SU-DHL-6 (cell line): Measurements from ENCODE around the gene ITGA1.

Source experiments
- H2AFZ ChIP-seq: fragments of 200-600 bp; sonication (generic); 2 replicates; pipeline ENCODE4 v1.6.1; 2014; ENCODE audit warnings: low read depth, mild to moderate bottlenecking, moderate library complexity, mixed read lengths, antibody characterized with exemption, low read length; ENCODE audit not compliant: severe bottlenecking
- H3F3A ChIP-seq: fragments of 200-600 bp; shearing (Covaris generic); 2 replicates; pipeline ENCODE4 v1.6.0; 2016; ENCODE audit warnings: antibody characterized with exemption, mild to moderate bottlenecking; ENCODE audit not compliant: insufficient read depth
- H3K27ac ChIP-seq: fragments of 200-600 bp; sonication (generic); 2 replicates; pipeline ENCODE4 v1.5.1; 2016; ENCODE audit warnings: low read depth, mild to moderate bottlenecking, low read length, moderate library complexity, mixed read lengths
- H3K27me3 ChIP-seq: fragments of 200-600 bp; sonication (generic), shearing (Covaris generic); 2 replicates; pipeline ENCODE4 v1.6.0; 2014; ENCODE audit warnings: mild to moderate bottlenecking, low read length
- H3K36me3 ChIP-seq: fragments of 200-600 bp; sonication (generic); 2 replicates; pipeline ENCODE4 v1.6.1; 2014; ENCODE audit warnings: mild to moderate bottlenecking, low read length, mixed read lengths
- H3K4me2 ChIP-seq: fragments of 300-600, 200-600 bp; shearing (Covaris generic), sonication (generic); 2 replicates; pipeline ENCODE4 v1.6.0; 2014; ENCODE audit warnings: low read length, low read depth, mild to moderate bottlenecking; ENCODE audit not compliant: poor library complexity, severe bottlenecking
- H3K4me3 ChIP-seq: fragments of 200-600 bp; sonication (generic); 2 replicates; pipeline ENCODE4 v1.5.1; 2014; ENCODE audit warnings: antibody characterized with exemption, low read length, mild to moderate bottlenecking, mixed read lengths; ENCODE audit not compliant: insufficient read depth, poor library complexity, severe bottlenecking
- H3K79me2 ChIP-seq: fragments of 200-600 bp; sonication (generic); 2 replicates; pipeline ENCODE4 v1.6.1; 2014; ENCODE audit warnings: mild to moderate bottlenecking, low read length, moderate library complexity; ENCODE audit not compliant: insufficient read depth
- H3K9ac ChIP-seq: fragments of 200-600 bp; sonication (generic); 2 replicates; pipeline ENCODE4 v1.7.0; 2014; ENCODE audit warnings: mild to moderate bottlenecking, low read length
- H3K9me2 ChIP-seq: fragments of 200-600 bp; sonication (generic); replicated peaks from 2 replicates; pipeline ENCODE4 v1.6.1; 2014; ENCODE audit warnings: low read length; ENCODE audit not compliant: insufficient read depth
- H3K9me3 ChIP-seq: fragments of 200-600 bp; sonication (generic); 2 replicates; pipeline ENCODE4 v1.6.1; 2014; ENCODE audit warnings: low read length, mixed read lengths; ENCODE audit not compliant: insufficient read depth
- H4K20me1 ChIP-seq: fragments of 200-600 bp; sonication (generic); 2 replicates; pipeline ENCODE4 v1.6.1; 2014; ENCODE audit warnings: low read depth, mild to moderate bottlenecking, antibody characterized with exemption, low read length, moderate library complexity, mixed read lengths
- CTCF ChIP-seq: fragments of 200-600 bp; sonication (generic); IDR thresholded peaks from one replicate; pipeline ENCODE4 v1.5.1; 2017; ENCODE audit warnings: antibody characterized with exemption, mild to moderate bottlenecking, low read length, moderate library complexity; ENCODE audit not compliant: insufficient read depth, poor library complexity, severe bottlenecking
- EZH2phosphoT487 ChIP-seq: fragments of 200-600 bp; sonication (generic), shearing (Covaris generic); conservative IDR thresholded peaks from 2 replicates; pipeline ENCODE4 v1.6.1; 2018; ENCODE audit warnings: mild to moderate bottlenecking, antibody characterized with exemption, low read length, moderate library complexity, mixed read lengths

The ITGA1 gene

GRCh38 chr5:52788505-52788821, 747 bp downstream of the ITGA1 start:
- H3K4me3 ChIP-seq: no peak overlapping the region
- H3F3A ChIP-seq: no peaks in the 10 kb centered on the region
- TF ChIP-seq CTCF (no peak), EZH2phosphoT487 (no peak)
- no peaks in the 10 kb centered on the region for H3K79me2 ChIP-seq
- no peaks in the 10 kb centered on the region for H4K20me1 ChIP-seq
- H3K36me3 ChIP-seq: no peaks in the 10 kb centered on the region
- H3K9ac ChIP-seq: no peak overlapping the region
- no peaks in the 10 kb centered on the region for H3K27me3 ChIP-seq
- H3K4me2 ChIP-seq: no peak overlapping the region
- no peak overlapping the region for H2AFZ ChIP-seq
- H3K9me3 ChIP-seq: no peaks in the 10 kb centered on the region
- H3K9me2 ChIP-seq: no peaks in the 10 kb centered on the region
- H3K27ac ChIP-seq: no peak overlapping the region

- Histone ChIP-seq H3K79me2 (no peaks in the 10 kb centered on the region), H3K4me2 (no peak overlapping the region), H3K27me3 (no peaks in the 10 kb centered on the region), H3K36me3 (no peaks in the 10 kb centered on the region), H3K9ac (no peak overlapping the region), H3K27ac (no peak overlapping the region), H2AFZ (no peak overlapping the region), H3K4me3 (no peak overlapping the region), H3K9me2 (no peaks in the 10 kb centered on the region), H3F3A (no peaks in the 10 kb centered on the region), H3K9me3 (no peaks in the 10 kb centered on the region), H4K20me1 (no peaks in the 10 kb centered on the region)
- no peak for TF ChIP-seq EZH2phosphoT487
- no peak for TF ChIP-seq CTCF
Observed at GRCh38 chr5:52789378-52789777, 1.7 kb downstream of the ITGA1 start.

- Histone ChIP-seq H4K20me1 (no peaks in the 10 kb centered on the region), H3K79me2 (no peaks in the 10 kb centered on the region)
Observed at GRCh38 chr5:52789851-52790250, 2.1 kb downstream of the ITGA1 start.

More at GRCh38 chr5:52789851-52790250, 2.1 kb downstream of the ITGA1 start:
- Histone ChIP-seq H3K27me3 (no peaks in the 10 kb centered on the region), H3K9me3 (no peaks in the 10 kb centered on the region), H3K27ac (no peak overlapping the region), H3K9me2 (no peaks in the 10 kb centered on the region), H3K36me3 (no peaks in the 10 kb centered on the region), H2AFZ (no peak overlapping the region), H3K4me2 (no peak overlapping the region), H3K4me3 (no peak overlapping the region), H3F3A (no peaks in the 10 kb centered on the region), H3K9ac (no peak overlapping the region)
- TF ChIP-seq EZH2phosphoT487 (no peak), CTCF (no peak)
